GM12865 (cell line): ENCODE results near the gene REV1.
A peak's percentile ranks its signal among the peaks of the same experiment; 100 is the strongest.
"Not testable (repeated sequence)": the region's sequence is repeated elsewhere in the genome, so short reads cannot be mapped to it uniquely, and the experiment has no call there.

Experiments used
- DNase-seq: peaks from one replicate; pipeline ENCODE4 v3.0.0; 2010; ENCODE audit warnings: low read depth
- H3K4me3 ChIP-seq: 2 replicates; pipeline ENCODE4 v1.5.1; 2011; ENCODE audit warnings: mild to moderate bottlenecking, low read depth, low read length, control low read depth
- TF ChIP-seq, protein P1 (sequence below): IDR thresholded peaks from 2 replicates; pipeline ENCODE4 v1.5.1; 2011; ENCODE audit warnings: low read length, control low read depth, low read depth, inconsistent platforms; ENCODE audit not compliant: insufficient read depth; ENCODE audit errors: missing control alignments

The REV1 gene

DNA sequence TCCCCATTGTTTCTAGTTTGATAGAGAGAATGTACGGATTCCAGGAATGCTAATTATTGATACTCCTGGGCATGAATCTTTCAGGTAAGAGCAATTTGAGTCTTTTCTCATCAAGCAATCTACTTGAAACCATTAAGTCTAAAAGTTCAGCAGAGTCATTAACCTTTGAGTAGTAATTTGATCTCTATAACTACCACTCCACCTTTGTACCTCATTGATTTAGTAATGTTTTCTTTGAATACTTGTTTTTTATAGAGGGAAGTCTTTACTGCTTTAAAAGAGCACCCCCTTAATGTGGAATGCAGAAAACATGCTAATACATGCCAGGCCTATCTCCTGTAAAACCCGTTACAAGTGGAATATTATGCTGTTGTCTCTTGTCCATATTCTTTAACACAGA lies 107.7 kb downstream of the REV1 start:
- no peak overlapping the region for H3K4me3 ChIP-seq
- TF ChIP-seq, protein P1, sequence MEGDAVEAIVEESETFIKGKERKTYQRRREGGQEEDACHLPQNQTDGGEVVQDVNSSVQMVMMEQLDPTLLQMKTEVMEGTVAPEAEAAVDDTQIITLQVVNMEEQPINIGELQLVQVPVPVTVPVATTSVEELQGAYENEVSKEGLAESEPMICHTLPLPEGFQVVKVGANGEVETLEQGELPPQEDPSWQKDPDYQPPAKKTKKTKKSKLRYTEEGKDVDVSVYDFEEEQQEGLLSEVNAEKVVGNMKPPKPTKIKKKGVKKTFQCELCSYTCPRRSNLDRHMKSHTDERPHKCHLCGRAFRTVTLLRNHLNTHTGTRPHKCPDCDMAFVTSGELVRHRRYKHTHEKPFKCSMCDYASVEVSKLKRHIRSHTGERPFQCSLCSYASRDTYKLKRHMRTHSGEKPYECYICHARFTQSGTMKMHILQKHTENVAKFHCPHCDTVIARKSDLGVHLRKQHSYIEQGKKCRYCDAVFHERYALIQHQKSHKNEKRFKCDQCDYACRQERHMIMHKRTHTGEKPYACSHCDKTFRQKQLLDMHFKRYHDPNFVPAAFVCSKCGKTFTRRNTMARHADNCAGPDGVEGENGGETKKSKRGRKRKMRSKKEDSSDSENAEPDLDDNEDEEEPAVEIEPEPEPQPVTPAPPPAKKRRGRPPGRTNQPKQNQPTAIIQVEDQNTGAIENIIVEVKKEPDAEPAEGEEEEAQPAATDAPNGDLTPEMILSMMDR: no peak
- DNase-seq: no peak

DNA sequence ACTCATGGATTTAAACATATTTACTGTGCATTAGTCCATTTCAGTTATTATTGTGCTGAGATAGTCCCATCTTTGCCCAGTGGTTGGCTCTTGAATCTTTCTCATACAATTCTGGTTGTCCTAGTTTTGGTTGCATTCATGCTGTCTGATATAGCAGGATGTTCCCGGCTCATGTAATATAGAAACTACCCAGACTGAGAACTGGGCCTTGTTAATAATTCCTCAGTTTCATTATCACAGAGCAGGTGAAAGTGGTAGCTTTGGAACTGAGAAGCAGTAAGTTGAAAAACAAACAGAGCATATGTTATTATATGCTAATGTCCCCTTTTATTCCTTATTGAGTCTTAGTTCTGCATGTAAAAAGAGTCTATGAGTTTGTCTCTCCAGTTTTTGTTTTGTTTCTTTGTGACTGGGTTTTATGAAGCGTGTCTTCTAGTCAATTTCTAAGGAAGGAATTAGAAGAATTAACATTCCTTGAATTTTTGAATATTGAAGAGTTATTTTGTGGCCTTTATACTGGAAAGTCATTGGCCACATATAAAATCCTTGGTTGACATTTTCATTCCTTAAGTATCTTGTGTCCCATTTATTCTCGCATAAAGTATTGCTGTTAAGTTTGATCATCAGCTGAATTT lies 109.3 kb downstream of the REV1 start:
- peak; percentile 35 for DNase-seq
- no peak overlapping the region for H3K4me3 ChIP-seq
- TF ChIP-seq, protein P1: no peak

DNA sequence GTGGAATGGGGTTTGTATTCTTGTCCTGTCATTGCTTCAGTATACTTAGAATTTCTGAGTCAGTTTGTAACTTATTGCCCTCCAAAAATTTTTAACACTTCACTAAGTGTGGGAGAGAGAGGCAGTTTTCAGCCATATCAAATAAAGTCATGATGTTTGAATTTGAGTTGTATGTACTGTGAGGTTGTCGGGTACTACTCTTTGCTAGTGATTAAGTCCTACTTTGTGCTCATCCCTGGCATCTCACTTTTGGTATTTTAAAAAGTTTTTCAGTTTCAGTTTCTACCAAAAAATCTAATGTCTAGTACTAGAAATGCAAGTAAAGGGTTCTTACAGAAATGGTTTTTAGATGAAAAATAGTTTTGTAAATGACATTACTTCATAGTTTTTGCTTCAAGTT lies 111.9 kb downstream of the REV1 start:
- TF ChIP-seq, protein P1: no peak
- DNase-seq: peak; percentile 40
- H3K4me3 ChIP-seq: no peak overlapping the region

DNA sequence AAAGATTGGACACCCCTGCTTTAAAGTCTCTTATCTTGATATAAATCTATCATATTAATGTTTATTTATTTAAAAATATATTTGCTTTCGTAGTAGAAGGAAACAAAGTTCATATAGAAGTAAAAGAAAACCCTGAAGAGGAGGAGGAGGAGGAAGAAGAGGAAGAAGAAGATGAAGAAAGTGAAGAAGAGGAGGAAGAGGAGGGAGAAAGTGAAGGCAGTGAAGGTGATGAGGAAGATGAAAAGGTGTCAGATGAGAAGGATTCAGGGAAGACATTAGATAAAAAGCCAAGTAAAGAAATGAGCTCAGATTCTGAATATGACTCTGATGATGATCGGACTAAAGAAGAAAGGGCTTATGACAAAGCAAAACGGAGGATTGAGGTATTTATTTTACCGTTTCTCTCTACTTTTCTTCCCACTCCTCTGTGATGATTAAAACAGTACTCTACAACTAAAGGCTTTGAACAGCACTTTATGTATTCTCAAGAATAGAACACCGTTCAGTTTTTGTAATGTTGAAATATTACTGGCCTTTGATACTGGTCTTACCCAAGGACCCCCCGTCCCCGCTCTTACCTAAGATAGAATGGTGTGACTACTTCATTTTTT lies 113.5 kb downstream of the REV1 start:
- DNase-seq: no peak
- H3K4me3 ChIP-seq: no peak overlapping the region
- TF ChIP-seq, protein P1: no peak

DNA sequence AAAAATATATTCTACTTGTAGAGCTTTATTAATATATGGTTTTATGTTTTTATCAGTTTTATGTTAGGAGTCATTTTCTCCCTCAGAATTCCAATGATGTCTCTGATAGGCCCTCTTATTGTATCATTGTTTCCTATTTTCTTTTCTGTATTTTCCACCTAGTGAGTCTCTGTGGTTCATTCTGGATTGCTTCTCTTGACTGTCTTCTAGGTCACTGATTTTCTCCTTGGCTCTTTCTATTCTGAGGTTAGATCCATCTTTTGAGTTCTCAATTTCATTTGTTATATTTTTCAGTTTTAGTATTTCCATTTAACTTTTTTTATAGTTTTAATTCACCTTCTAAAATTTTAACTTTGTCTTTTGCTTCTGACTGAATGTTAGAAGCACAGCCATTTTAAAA lies 115.1 kb downstream of the REV1 start:
- DNase-seq: no peak
- no peak overlapping the region for H3K4me3 ChIP-seq
- TF ChIP-seq, protein P1: no peak

DNA sequence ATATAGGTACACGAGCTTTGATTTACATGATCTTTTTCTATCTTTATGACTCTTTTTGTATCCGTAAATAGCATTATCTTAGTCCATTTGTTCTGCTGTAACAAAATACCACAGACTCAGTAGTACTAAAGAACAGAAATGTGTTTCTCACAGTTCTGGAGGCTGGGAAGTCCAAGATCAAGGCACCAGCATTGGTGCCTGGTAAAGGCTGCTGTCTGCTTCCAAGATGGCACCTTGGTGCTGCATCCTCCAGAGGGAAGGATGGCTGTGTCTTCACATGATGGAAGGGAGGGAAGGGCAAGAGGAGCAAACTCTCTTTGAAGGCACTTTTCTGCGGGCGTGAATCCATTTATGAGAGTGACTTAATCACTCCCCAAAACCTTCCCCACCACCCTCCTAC lies 116.7 kb downstream of the REV1 start:
- DNase-seq: no peak
- H3K4me3 ChIP-seq: no peak overlapping the region
- TF ChIP-seq, protein P1: no peak

DNA sequence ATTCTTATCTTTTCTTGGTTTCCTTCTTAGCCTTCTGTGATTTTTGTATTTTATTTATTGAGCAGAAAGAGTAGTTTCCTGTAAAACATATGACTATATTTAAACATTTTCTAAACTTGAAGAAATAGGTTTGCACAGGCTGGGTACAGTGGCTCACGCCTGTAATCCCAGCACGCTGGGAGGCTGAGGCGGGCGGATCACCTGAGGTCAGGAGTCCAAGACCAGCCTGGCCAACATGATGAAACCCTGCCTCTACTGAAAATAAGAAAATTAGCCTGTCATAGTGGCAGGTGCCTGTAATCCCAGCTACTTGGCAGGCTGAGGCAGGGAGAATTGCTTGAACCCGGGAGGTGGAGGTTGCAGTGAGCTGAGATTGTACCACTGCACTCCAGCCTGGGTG lies 121.0 kb downstream of the REV1 start:
- not testable (repeated sequence) for DNase-seq, H3K4me3 ChIP-seq
